Measurements from ENCODE around the gene GATAD2A. TPM values are rescaled to one million over a fixed set of nuclear protein-coding genes. Genes with fewer than 3 reads are reported as not detected.

GATAD2A gene
- total and polyA plus RNA-seq, 9 of the 15 experiments (the other 6 are each of a cell fraction or from before 2014, with no cell fraction given), result 2.4 to 226 (median 44.2) TPM

- peak; percentile 36 for TF ChIP-seq VEZF1 (CRISPR knock-in tag; IDR thresholded peaks at IDR 0.05)
- TF ChIP-seq CGGBP1 (CRISPR knock-in tag; IDR thresholded peaks at IDR 0.05), result no peak
- TF ChIP-seq CHD2 (IDR thresholded peaks at IDR 0.05; ENCODE audit: low read depth, low read length), result no peak
- no peak for TF ChIP-seq NEUROD1 (IDR thresholded peaks at IDR 0.05; ENCODE audit: borderline replicate concordance, low read depth, low read length, partially characterized antibody)
- no peak for TF ChIP-seq ZNF518B (CRISPR knock-in tag; IDR thresholded peaks at IDR 0.05)
- TF ChIP-seq HMGN3 (IDR thresholded peaks at IDR 0.05; ENCODE audit: borderline replicate concordance, extremely low read depth, insufficient read length, low read depth, low read length), result no peak
- TF ChIP-seq HIVEP1 (CRISPR knock-in tag; IDR thresholded peaks at IDR 0.05), result no peak
- TF ChIP-seq RFX7 (CRISPR knock-in tag; IDR thresholded peaks at IDR 0.05), result no peak
- TF ChIP-seq ZBTB17 (CRISPR knock-in tag; IDR thresholded peaks at IDR 0.05), result no peak
- TF ChIP-seq ZNF561 (CRISPR knock-in tag; conservative IDR thresholded peaks at IDR 0.05), result no peak
- TF ChIP-seq KLF13 (tag; IDR thresholded peaks at IDR 0.05; ENCODE audit: borderline replicate concordance, low read depth), result no peak
- no peak for TF ChIP-seq BCL6 (CRISPR knock-in tag; IDR thresholded peaks at IDR 0.05)
- TF ChIP-seq FOXJ3 (CRISPR knock-in tag; IDR thresholded peaks at IDR 0.05), result no peak
- no peak for TF ChIP-seq ATF6 (CRISPR knock-in tag; IDR thresholded peaks at IDR 0.05)
- no peak for TF ChIP-seq HOXB6 (CRISPR knock-in tag; IDR thresholded peaks at IDR 0.05; ENCODE audit: borderline replicate concordance)
- no peak for TF ChIP-seq JUND (IDR thresholded peaks at IDR 0.05; ENCODE audit: borderline replicate concordance, low read depth, low read length)
- TF ChIP-seq JUND (tag; IDR thresholded peaks at IDR 0.05; ENCODE audit: borderline replicate concordance, low read depth, low read length), result no peak
- TF ChIP-seq HNRNPK (IDR thresholded peaks at IDR 0.05; ENCODE audit: low read depth, low read length, poor library complexity, severe bottlenecking), result no peak
- no peak for TF ChIP-seq TBL1XR1 (IDR thresholded peaks at IDR 0.05; ENCODE audit: low read length in 2 of 2)
These were observed 19.3 kb upstream of the GATAD2A start (continued) for GRCh38 chr19:19385896-19386869.
